Measurements from ENCODE around the gene ZNF786. TPM values are rescaled to one million over a fixed set of nuclear protein-coding genes. Genes with fewer than 3 reads are reported as not detected.
A peak's percentile ranks its signal among the peaks of the same experiment; 100 is the strongest.

ZNF786 gene
- total and polyA plus RNA-seq, 9 of the 15 experiments (the other 6 are each of a cell fraction or from before 2014, with no cell fraction given) = 0.31 to 5.4 (median 3.0) TPM

- peak; percentile 78; the same call in 1 of the 2 replicates for TF ChIP-seq RERE (CRISPR knock-in tag; IDR thresholded peaks at IDR 0.05; ENCODE audit: borderline replicate concordance)
- peak; percentile 81 for TF ChIP-seq CCNT2 (IDR thresholded peaks at IDR 0.05; ENCODE audit: borderline replicate concordance, extremely low read depth, insufficient read length, low read depth, low read length)
- TF ChIP-seq EGR1 (conservative IDR thresholded peaks at IDR 0.05) = peak; percentile 96
- TF ChIP-seq ATF4 (CRISPR knock-in tag; IDR thresholded peaks at IDR 0.05) = 0 out of 2 replicates have a peak, but pooled peaks have one; percentile 47
- TF ChIP-seq ZBTB17 (CRISPR knock-in tag; IDR thresholded peaks at IDR 0.05) = peak; percentile 50; the same call in 1 of the 2 replicates
- no peak for TF ChIP-seq MCM7 (IDR thresholded peaks at IDR 0.05)
- TF ChIP-seq, protein P1, sequence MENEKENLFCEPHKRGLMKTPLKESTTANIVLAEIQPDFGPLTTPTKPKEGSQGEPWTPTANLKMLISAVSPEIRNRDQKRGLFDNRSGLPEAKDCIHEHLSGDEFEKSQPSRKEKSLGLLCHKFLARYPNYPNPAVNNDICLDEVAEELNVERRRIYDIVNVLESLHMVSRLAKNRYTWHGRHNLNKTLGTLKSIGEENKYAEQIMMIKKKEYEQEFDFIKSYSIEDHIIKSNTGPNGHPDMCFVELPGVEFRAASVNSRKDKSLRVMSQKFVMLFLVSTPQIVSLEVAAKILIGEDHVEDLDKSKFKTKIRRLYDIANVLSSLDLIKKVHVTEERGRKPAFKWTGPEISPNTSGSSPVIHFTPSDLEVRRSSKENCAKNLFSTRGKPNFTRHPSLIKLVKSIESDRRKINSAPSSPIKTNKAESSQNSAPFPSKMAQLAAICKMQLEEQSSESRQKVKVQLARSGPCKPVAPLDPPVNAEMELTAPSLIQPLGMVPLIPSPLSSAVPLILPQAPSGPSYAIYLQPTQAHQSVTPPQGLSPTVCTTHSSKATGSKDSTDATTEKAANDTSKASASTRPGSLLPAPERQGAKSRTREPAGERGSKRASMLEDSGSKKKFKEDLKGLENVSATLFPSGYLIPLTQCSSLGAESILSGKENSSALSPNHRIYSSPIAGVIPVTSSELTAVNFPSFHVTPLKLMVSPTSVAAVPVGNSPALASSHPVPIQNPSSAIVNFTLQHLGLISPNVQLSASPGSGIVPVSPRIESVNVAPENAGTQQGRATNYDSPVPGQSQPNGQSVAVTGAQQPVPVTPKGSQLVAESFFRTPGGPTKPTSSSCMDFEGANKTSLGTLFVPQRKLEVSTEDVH (IDR thresholded peaks at IDR 0.05; ENCODE audit: low read depth, partially characterized antibody) = peak; percentile 76
- peak in 1 of 2 experiments; percentile 93; a peak in 2 of 3 replicates for TF ChIP-seq CBX3 (IDR thresholded peaks at IDR 0.05; ENCODE audit: borderline replicate concordance in 1 of 2, low read length in 2 of 2)
- peak; percentile 97 for TF ChIP-seq SAFB2 (IDR thresholded peaks at IDR 0.05; ENCODE audit: borderline replicate concordance, low read depth, low read length, severe bottlenecking)
- TF ChIP-seq TEAD1 (CRISPR knock-in tag; IDR thresholded peaks at IDR 0.05) = peak; percentile 35 to 88; a peak in 3 of 4 replicates
- 0 out of 4 replicates have a peak, but pooled peaks of 1 of the 2 experiments have one; percentile 16 for TF ChIP-seq SIX5 (IDR thresholded peaks at IDR 0.05; ENCODE audit: borderline replicate concordance in 1 of 2, insufficient read depth in 1 of 2, low read depth in 1 of 2, low read length in 2 of 2)
- TF ChIP-seq MYC (IDR thresholded peaks at IDR 0.05; ENCODE audit: low read depth, low read length) = peak; percentile 97
- TF ChIP-seq MYC (CRISPR knock-in tag; IDR thresholded peaks at IDR 0.05; ENCODE audit: borderline replicate concordance, low read depth) = peak; percentile 29; the same call in 1 of the 2 replicates
- TF ChIP-seq, protein P2, sequence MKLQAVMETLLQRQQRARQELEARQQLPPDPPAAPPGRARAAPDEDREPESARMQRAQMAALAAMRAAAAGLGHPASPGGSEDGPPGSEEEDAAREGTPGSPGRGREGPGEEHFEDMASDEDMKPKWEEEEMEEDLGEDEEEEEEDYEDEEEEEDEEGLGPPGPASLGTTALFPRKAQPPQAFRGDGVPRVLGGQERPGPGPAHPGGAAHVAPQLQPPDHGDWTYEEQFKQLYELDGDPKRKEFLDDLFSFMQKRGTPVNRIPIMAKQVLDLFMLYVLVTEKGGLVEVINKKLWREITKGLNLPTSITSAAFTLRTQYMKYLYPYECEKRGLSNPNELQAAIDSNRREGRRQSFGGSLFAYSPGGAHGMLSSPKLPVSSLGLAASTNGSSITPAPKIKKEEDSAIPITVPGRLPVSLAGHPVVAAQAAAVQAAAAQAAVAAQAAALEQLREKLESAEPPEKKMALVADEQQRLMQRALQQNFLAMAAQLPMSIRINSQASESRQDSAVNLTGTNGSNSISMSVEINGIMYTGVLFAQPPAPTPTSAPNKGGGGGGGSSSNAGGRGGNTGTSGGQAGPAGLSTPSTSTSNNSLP (IDR thresholded peaks at IDR 0.05; ENCODE audit: borderline replicate concordance, low read depth, low read length) = no peak
Observed at GRCh38 chr7:149028346-149029109, 62.0 kb downstream of the ZNF786 start, which contains the start of gene PDIA4 (continued).
